ENCODE results near the gene MBNL2.
A peak's percentile ranks its signal among the peaks of the same experiment; 100 is the strongest.

The MBNL2 gene, protein sequence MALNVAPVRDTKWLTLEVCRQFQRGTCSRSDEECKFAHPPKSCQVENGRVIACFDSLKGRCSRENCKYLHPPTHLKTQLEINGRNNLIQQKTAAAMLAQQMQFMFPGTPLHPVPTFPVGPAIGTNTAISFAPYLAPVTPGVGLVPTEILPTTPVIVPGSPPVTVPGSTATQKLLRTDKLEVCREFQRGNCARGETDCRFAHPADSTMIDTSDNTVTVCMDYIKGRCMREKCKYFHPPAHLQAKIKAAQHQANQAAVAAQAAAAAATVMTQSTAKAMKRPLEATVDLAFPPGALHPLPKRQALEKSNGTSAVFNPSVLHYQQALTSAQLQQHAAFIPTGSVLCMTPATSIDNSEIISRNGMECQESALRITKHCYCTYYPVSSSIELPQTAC

DNA sequence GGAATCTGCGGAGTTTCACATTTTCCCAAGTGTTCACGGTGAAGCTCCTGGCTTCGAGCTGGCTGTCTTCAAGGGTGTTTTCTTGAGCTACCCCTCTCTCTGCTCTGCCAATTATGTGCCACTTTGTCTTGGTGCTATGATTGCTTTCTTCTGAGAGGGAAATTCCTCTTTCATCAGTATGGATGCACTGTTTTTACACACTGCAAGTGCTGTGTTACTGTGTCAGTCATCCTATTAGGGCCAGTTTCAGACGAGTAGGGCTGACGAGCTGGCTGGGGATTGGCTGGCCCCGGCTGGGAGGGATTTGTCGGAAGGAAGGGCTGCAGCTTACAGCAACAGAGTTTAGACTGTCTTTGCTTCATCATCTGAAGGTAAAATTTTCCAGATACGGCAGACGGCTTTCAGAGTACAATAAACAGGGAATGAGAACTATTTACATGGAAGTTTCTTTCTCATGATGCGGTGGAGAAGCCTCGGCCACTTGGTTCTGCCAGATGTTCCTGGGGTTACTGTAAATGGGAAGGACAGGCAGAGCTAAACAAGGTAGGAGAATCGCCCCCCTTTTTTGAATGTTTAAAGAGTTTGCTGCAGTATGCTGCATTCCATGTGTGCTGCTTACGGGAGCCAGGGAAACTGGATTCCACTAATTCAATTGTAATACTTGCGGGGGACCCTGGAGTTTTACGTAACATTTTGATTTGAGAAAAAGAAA is at the start of gene MBNL2:
Gene MBNL2, plus strand, starts transcription at position 345 of the 712 bp plus-strand sequence. CDS start 53,903 bp downstream, outside the sequence.
- H3K27me3 ChIP-seq (ENCODE audit: insufficient read depth, low read length) = peaks cover 90% of the 10 kb centered on the region
- no peaks in the 10 kb centered on the region for H3K36me3 ChIP-seq (ENCODE audit: insufficient read depth, low read depth, low read length)
- H3K4me3 ChIP-seq (ENCODE audit: low read length) = peak within 1 kb of the TSS; percentile 64
- H3K9me3 ChIP-seq (ENCODE audit: insufficient read depth, low read depth, low read length) = no peaks in the 10 kb centered on the region
- peak within 1 kb of the TSS; percentile 44; the same call in 1 of the 2 replicates for H3K9ac ChIP-seq (ENCODE audit: low read depth, low read length)
- peaks cover 28% of the 10 kb centered on the region for H3K4me1 ChIP-seq (ENCODE audit: insufficient read depth, low read length)
- no peak within 1 kb of the TSS for H3K27ac ChIP-seq (ENCODE audit: low read length)

GRCh38 chr13:97174638-97175037 is 47.5 kb upstream of the MBNL2 start:
- H3K27ac ChIP-seq (ENCODE audit: low read length) = no peak overlapping the region
- no peaks in the 10 kb centered on the region for H3K27me3 ChIP-seq (ENCODE audit: insufficient read depth, low read length)
- H3K4me3 ChIP-seq (ENCODE audit: low read length) = no peak overlapping the region
- no peaks in the 10 kb centered on the region for H3K36me3 ChIP-seq (ENCODE audit: insufficient read depth, low read depth, low read length)
- H3K4me1 ChIP-seq (ENCODE audit: insufficient read depth, low read length) = no peaks in the 10 kb centered on the region
- H3K9me3 ChIP-seq (ENCODE audit: insufficient read depth, low read depth, low read length) = no peaks in the 10 kb centered on the region
- no peak overlapping the region for H3K9ac ChIP-seq (ENCODE audit: low read depth, low read length)

GRCh38 chr13:97175041-97175440 is 47.1 kb upstream of the MBNL2 start:
- no peak overlapping the region for H3K4me3 ChIP-seq (ENCODE audit: low read length)
- H3K4me1 ChIP-seq (ENCODE audit: insufficient read depth, low read length) = no peaks in the 10 kb centered on the region
- H3K9ac ChIP-seq (ENCODE audit: low read depth, low read length) = no peak overlapping the region
- no peak overlapping the region for H3K27ac ChIP-seq (ENCODE audit: low read length)
- H3K27me3 ChIP-seq (ENCODE audit: insufficient read depth, low read length) = no peaks in the 10 kb centered on the region
- no peaks in the 10 kb centered on the region for H3K36me3 ChIP-seq (ENCODE audit: insufficient read depth, low read depth, low read length)
- no peaks in the 10 kb centered on the region for H3K9me3 ChIP-seq (ENCODE audit: insufficient read depth, low read depth, low read length)

DNA sequence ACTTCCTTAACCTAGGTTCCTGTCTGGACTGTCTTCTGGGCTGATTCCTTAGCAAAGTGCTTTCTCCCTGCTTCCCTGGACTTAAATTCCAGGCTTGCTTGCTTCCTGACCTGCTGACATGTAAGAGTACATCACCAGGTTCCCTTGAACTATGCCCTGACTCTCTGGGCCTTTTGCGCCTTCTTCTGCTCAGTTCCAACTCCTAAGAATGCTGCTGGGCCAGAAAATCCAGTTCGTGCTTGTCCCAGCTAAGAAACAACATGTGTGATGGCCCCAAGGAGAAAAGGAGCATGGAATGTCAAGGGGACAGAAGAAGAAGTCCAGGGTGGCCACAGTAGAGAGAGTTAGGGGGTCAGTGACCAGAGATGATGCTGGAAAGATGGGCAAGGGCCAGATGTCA is 42.6 kb upstream of the MBNL2 start:
- no peak overlapping the region for H3K4me3 ChIP-seq (ENCODE audit: low read length)

GRCh38 chr13:97182111-97182890 is 39.8 kb upstream of the MBNL2 start:
- H3K4me1 ChIP-seq (ENCODE audit: insufficient read depth, low read length) = no peaks in the 10 kb centered on the region
- peaks cover 4% of the 10 kb centered on the region; the same call in 1 of the 2 replicates for H3K27me3 ChIP-seq (ENCODE audit: insufficient read depth, low read length)
- H3K4me3 ChIP-seq (ENCODE audit: low read length) = no peak overlapping the region
- no peak overlapping the region for H3K27ac ChIP-seq (ENCODE audit: low read length)
- H3K36me3 ChIP-seq (ENCODE audit: insufficient read depth, low read depth, low read length) = no peaks in the 10 kb centered on the region
- no peaks in the 10 kb centered on the region for H3K9me3 ChIP-seq (ENCODE audit: insufficient read depth, low read depth, low read length)
- H3K9ac ChIP-seq (ENCODE audit: low read depth, low read length) = no peak overlapping the region

More for the DNA sequence above, 42.6 kb upstream of the MBNL2 start:
- Histone ChIP-seq H3K9me3 (ENCODE audit: insufficient read depth, low read depth, low read length) (no peaks in the 10 kb centered on the region), H3K36me3 (ENCODE audit: insufficient read depth, low read depth, low read length) (no peaks in the 10 kb centered on the region), H3K27me3 (ENCODE audit: insufficient read depth, low read length) (peaks cover 4% of the 10 kb centered on the region; the same call in 1 of the 2 replicates), H3K27ac (ENCODE audit: low read length) (no peak overlapping the region), H3K4me1 (ENCODE audit: insufficient read depth, low read length) (no peaks in the 10 kb centered on the region), H3K9ac (ENCODE audit: low read depth, low read length) (no peak overlapping the region)

GRCh38 chr13:97185291-97185690 is 36.8 kb upstream of the MBNL2 start:
- H3K36me3 ChIP-seq (ENCODE audit: insufficient read depth, low read depth, low read length) = no peaks in the 10 kb centered on the region
- H3K9ac ChIP-seq (ENCODE audit: low read depth, low read length) = no peak overlapping the region
- H3K27ac ChIP-seq (ENCODE audit: low read length) = no peak overlapping the region
- peaks cover 4% of the 10 kb centered on the region; the same call in 1 of the 2 replicates for H3K27me3 ChIP-seq (ENCODE audit: insufficient read depth, low read length)
- no peaks in the 10 kb centered on the region for H3K9me3 ChIP-seq (ENCODE audit: insufficient read depth, low read depth, low read length)
- no peaks in the 10 kb centered on the region for H3K4me1 ChIP-seq (ENCODE audit: insufficient read depth, low read length)
- no peak overlapping the region for H3K4me3 ChIP-seq (ENCODE audit: low read length)

- Histone ChIP-seq H3K36me3 (ENCODE audit: insufficient read depth, low read depth, low read length) (no peaks in the 10 kb centered on the region), H3K27ac (ENCODE audit: low read length) (no peak overlapping the region), H3K27me3 (ENCODE audit: insufficient read depth, low read length) (peaks cover 4% of the 10 kb centered on the region; the same call in 1 of the 2 replicates), H3K9ac (ENCODE audit: low read depth, low read length) (no peak overlapping the region), H3K9me3 (ENCODE audit: insufficient read depth, low read depth, low read length) (no peaks in the 10 kb centered on the region), H3K4me1 (ENCODE audit: insufficient read depth, low read length) (no peaks in the 10 kb centered on the region), H3K4me3 (ENCODE audit: low read length) (no peak overlapping the region)
These were observed 36.4 kb upstream of the MBNL2 start for GRCh38 chr13:97185751-97186150.

DNA sequence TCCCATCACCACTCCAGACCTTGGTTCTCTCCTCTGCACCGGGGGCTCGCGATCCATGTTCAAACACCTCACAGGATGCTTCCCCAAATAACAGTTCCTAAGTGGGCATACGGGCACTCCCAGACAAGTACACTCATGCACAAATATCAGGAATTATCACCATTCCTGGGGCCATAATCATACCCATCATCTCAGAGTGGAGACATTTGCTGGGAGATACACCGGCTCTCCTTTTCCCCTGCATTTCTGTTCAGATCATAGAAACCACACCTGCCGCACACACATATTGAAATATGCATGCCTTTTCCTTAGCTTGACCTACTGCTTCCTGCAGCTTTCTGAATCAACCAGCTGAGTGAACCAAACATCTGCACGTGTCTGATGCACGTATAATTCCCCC is 33.9 kb upstream of the MBNL2 start:
- Histone ChIP-seq H3K9ac (ENCODE audit: low read depth, low read length) (no peak overlapping the region), H3K27ac (ENCODE audit: low read length) (no peak overlapping the region), H3K9me3 (ENCODE audit: insufficient read depth, low read depth, low read length) (no peaks in the 10 kb centered on the region), H3K36me3 (ENCODE audit: insufficient read depth, low read depth, low read length) (no peaks in the 10 kb centered on the region), H3K4me3 (ENCODE audit: low read length) (no peak overlapping the region), H3K27me3 (ENCODE audit: insufficient read depth, low read length) (peaks cover 4% of the 10 kb centered on the region; the same call in 1 of the 2 replicates), H3K4me1 (ENCODE audit: insufficient read depth, low read length) (no peaks in the 10 kb centered on the region)

DNA sequence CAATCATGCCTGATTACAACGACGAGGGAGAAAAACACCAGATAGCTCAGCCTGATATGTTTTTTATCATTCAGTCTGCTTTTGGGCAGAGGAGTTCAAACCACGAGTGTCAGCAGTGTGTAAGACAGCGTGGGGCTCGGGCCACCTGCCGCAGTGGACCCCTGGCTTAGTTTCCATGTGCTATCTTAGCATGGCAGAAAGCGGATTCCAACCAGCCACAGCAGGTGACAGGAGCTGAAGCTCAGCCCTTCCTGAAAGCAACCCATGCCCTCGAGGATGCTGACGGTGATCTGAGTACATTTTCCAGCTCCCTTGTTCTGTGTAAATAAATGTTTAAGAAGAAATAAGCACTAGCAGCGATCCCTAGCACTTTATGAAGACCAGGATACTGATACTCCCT is 32.2 kb upstream of the MBNL2 start:
- H3K27me3 ChIP-seq (ENCODE audit: insufficient read depth, low read length) = no peaks in the 10 kb centered on the region
- H3K27ac ChIP-seq (ENCODE audit: low read length) = no peak overlapping the region
- H3K4me1 ChIP-seq (ENCODE audit: insufficient read depth, low read length) = no peaks in the 10 kb centered on the region
- no peak overlapping the region for H3K9ac ChIP-seq (ENCODE audit: low read depth, low read length)
- H3K36me3 ChIP-seq (ENCODE audit: insufficient read depth, low read depth, low read length) = no peaks in the 10 kb centered on the region
- H3K9me3 ChIP-seq (ENCODE audit: insufficient read depth, low read depth, low read length) = no peaks in the 10 kb centered on the region
- no peak overlapping the region for H3K4me3 ChIP-seq (ENCODE audit: low read length)

GRCh38 chr13:97191142-97191541 is 31.0 kb upstream of the MBNL2 start:
- H3K9me3 ChIP-seq (ENCODE audit: insufficient read depth, low read depth, low read length) = no peaks in the 10 kb centered on the region
- H3K27ac ChIP-seq (ENCODE audit: low read length) = no peak overlapping the region
- no peaks in the 10 kb centered on the region for H3K27me3 ChIP-seq (ENCODE audit: insufficient read depth, low read length)
- H3K36me3 ChIP-seq (ENCODE audit: insufficient read depth, low read depth, low read length) = no peaks in the 10 kb centered on the region
- no peaks in the 10 kb centered on the region for H3K4me1 ChIP-seq (ENCODE audit: insufficient read depth, low read length)
- no peak overlapping the region for H3K4me3 ChIP-seq (ENCODE audit: low read length)
- H3K9ac ChIP-seq (ENCODE audit: low read depth, low read length) = no peak overlapping the region

GRCh38 chr13:97191615-97192014 is 30.5 kb upstream of the MBNL2 start:
- no peaks in the 10 kb centered on the region for H3K36me3 ChIP-seq (ENCODE audit: insufficient read depth, low read depth, low read length)
- H3K4me3 ChIP-seq (ENCODE audit: low read length) = no peak overlapping the region
- H3K4me1 ChIP-seq (ENCODE audit: insufficient read depth, low read length) = peaks cover 3% of the 10 kb centered on the region; the same call in 1 of the 2 replicates
- H3K27me3 ChIP-seq (ENCODE audit: insufficient read depth, low read length) = no peaks in the 10 kb centered on the region
- H3K27ac ChIP-seq (ENCODE audit: low read length) = no peak overlapping the region
- no peaks in the 10 kb centered on the region for H3K9me3 ChIP-seq (ENCODE audit: insufficient read depth, low read depth, low read length)
- H3K9ac ChIP-seq (ENCODE audit: low read depth, low read length) = no peak overlapping the region

Measured in iPS-20b (cell line).